Fibroblast of mammary gland (primary cell): ENCODE data around the gene CABLES1.

Experiments
- DNase-seq: peaks from one replicate; pipeline ENCODE4 v3.0.0-alpha.2; 2010; ENCODE audit warnings: low read depth
- H3K4me3 ChIP-seq: 2 replicates; pipeline ENCODE4 v1.5.1; 2011; ENCODE audit warnings: low read depth, mild to moderate bottlenecking, low read length, moderate library complexity; ENCODE audit not compliant: control insufficient read depth
- TF ChIP-seq, protein P1 (sequence below): conservative IDR thresholded peaks from 2 replicates; pipeline ENCODE4 v1.5.1; 2011; ENCODE audit warnings: low read depth, low read length, inconsistent platforms; ENCODE audit not compliant: control insufficient read depth, insufficient read depth

CABLES1 gene

DNA sequence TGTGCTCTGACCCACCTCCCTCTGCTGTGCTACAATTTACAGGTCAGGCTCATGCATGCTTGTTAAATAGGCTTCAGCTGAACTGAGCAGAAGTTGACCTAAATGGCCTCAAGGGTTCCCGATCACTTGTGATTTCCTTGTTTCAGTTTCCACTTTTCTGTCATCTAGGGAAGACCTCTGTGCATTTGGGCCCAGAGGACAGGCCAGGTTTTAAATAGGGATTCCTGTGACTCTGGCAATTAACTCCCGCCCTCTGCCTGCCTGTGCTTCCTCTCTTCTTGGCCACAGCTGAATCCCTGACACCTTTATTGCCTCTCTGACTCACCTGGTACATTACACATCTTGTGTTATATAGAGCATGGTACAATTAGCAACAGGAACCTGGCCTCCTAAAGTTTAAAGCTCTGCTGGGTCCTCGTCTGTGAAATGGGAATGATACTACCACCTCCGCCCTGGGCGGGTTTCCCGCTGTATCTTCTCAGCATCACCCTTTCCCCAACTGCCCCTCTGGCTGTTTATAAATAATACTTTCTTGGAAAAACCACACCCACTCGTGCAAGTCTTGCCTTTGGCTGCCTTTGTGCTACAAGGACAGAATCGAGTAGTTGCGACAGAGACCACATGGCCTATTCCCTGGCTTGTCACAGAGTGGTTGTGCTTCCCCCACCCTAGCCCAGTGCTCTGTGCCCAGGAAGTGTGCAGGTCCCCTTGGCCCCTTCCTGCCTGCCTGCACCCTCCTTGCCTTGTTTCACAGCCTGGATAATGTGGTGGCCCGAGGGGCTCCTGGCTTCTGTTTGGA, 7.9 kb downstream of the CABLES1 start:
- H3K4me3 ChIP-seq, result no peak overlapping the region
- no peak for DNase-seq
- TF ChIP-seq, protein P1, sequence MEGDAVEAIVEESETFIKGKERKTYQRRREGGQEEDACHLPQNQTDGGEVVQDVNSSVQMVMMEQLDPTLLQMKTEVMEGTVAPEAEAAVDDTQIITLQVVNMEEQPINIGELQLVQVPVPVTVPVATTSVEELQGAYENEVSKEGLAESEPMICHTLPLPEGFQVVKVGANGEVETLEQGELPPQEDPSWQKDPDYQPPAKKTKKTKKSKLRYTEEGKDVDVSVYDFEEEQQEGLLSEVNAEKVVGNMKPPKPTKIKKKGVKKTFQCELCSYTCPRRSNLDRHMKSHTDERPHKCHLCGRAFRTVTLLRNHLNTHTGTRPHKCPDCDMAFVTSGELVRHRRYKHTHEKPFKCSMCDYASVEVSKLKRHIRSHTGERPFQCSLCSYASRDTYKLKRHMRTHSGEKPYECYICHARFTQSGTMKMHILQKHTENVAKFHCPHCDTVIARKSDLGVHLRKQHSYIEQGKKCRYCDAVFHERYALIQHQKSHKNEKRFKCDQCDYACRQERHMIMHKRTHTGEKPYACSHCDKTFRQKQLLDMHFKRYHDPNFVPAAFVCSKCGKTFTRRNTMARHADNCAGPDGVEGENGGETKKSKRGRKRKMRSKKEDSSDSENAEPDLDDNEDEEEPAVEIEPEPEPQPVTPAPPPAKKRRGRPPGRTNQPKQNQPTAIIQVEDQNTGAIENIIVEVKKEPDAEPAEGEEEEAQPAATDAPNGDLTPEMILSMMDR, result no peak

DNA sequence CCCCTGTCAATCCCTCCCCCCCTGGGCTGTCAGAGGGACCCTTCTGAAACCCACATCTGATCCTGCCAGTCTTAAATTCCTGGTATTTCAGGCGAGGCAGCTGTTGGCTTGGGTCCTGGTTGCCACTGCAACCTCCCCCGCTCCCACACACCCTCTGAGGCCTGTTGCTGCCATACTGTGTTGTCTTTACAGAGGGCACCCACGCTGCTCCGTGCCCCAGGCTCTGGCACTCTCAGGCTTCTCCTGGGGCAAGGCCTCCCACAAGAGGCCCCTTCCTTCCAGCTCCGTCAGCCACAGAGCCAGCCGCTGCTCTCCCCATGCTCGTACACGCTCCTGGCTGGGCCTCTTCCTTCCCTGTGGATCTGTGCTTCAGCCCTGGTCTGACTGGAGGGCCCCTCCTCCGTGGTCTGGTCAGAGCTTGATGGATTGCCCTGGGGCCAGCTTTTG, 8.6 kb downstream of the CABLES1 start:
- H3K4me3 ChIP-seq, result no peak overlapping the region
- TF ChIP-seq, protein P1, result no peak
- no peak for DNase-seq

DNA sequence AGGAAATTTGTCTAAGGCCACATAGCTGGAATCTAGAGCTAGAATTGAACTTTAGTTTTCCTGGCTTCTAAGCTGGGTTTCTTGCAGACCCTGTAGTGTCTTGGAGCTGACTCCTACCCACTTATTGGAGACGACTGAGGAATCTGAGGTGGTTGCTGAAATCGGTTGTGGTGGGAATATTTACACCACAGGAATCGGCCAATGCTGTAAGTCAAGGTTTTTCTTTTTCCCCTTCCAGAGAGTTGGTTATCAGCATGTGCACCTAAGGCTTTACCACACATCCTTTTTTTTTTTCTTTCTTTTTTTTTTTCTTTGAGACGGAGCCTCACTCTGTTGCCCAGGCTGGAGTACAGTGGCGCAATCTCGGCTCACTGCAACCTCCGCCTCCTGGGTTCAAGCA, 9.4 kb downstream of the CABLES1 start:
- TF ChIP-seq, protein P1, result no peak
- no peak overlapping the region for H3K4me3 ChIP-seq
- DNase-seq, result no peak

DNA sequence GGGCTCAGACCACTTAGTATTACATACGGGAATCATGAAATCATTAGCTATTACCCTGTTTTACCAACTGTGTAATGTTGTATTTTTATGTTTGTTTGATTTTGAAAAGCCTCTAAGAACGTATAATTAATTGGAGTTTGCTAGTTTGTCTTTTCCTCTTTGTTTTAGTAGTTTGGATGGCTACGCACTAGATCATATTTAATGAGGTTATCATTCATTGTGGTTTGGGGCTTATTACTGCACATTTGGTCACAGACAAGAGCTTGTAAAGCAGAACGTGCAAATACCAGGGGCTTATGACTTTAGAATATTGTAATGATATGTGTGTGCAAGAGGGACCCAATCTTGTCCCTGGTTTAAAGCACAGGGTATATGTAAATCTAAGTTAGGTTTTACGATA, 10.3 kb downstream of the CABLES1 start:
- TF ChIP-seq, protein P1, result no peak
- DNase-seq, result no peak
- no peak overlapping the region for H3K4me3 ChIP-seq

DNA sequence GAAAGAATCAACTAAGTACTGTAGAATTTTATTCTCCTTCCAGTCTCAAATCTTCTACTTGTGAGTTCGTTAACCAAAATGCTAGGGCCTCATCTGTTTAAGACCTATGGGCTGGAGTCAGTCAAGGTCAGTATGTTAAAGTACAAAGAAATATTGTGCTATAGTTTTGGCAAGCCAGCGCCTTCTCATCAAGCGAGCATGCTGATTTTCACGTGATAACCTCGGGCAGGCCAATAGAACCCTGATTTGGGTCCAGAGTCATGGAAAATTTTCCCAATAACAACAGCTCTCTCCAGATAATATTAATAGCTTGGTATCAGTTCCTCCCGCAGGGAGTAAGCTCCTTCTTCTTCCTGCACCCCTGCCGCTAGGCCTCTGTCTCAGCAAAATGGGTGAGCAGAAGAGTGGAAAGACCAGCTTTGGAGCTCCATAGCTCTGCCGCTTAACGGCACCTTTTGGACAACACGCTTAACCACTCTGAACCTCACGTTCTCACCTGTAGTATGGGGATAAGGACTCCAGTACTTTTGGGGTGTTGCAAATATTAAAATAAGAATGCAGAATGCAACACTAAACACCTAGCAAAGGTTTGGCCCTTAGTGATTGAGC, 11.7 kb downstream of the CABLES1 start:
- no peak overlapping the region for H3K4me3 ChIP-seq
- TF ChIP-seq, protein P1, result no peak
- no peak for DNase-seq

DNA sequence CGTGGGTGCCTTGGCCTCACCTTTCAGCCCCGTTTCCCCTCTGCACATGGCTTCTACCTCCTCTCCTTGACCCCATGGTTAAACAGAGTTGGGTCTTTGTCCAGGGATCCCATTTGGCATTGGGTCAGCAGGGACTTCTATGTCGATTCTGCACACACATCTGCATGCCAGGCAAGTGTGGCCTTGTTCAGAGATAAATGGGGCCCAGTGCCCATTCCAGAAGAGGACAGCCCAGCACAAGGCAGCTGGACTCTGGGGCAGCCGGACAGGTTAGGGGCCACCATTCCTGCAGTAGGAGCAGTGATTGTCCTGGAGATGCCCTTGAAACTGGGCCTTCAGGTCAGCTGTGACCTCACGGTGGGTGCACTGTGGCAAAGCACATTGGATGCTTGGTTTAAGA, 13.1 kb downstream of the CABLES1 start:
- no peak overlapping the region for H3K4me3 ChIP-seq
- DNase-seq, result no peak
- TF ChIP-seq, protein P1, result no peak
